A549 (cell line): Measurements from ENCODE around the gene ENTHD1.

Experiments used
- CTCF ChIP-seq: fragments of >200 bp; sonication (Bioruptor Twin); formaldehyde crosslinking; IDR thresholded peaks from 3 replicates; pipeline ENCODE4 v1.5.1; 2016
- FOSL2 ChIP-seq, 2 experiments: fragments of 450-650 bp in 1 of 2; fragments of >200 bp in 1 of 2; sonication (Bioruptor Twin) in 1 of 2; formaldehyde crosslinking; IDR thresholded peaks; 2 replicates each; pipeline versions ENCODE4 v1.5.0 to v1.6.1; 2016 to 2020; ENCODE audit warnings: mild to moderate bottlenecking in 1 of 2, moderate library complexity in 1 of 2
- HDAC2 ChIP-seq: fragments of 200-600 bp; sonication (generic); IDR thresholded peaks from 2 replicates; pipeline ENCODE4 v1.6.1; 2016
- KDM1A ChIP-seq: fragments of 200-600 bp; sonication (generic); IDR thresholded peaks from 2 replicates; pipeline ENCODE4 v1.6.1; 2016; ENCODE audit warnings: low read depth, mild to moderate bottlenecking
- MAX ChIP-seq: IDR thresholded peaks from 2 replicates; pipeline ENCODE4 v1.6.1; 2012
- POLR2A ChIP-seq: IDR thresholded peaks from 2 replicates; pipeline ENCODE4 v1.6.1; 2012; ENCODE audit warnings: mild to moderate bottlenecking, low read length
- RCOR1 ChIP-seq: fragments of 150-350 bp; IDR thresholded peaks from 2 replicates; pipeline ENCODE4 v1.6.1; 2014; ENCODE audit warnings: antibody characterized with exemption, low read length, low read depth

GRCh38 chr22:39728236-39728860 is 165.2 kb downstream of the ENTHD1 start:
- TF ChIP-seq RCOR1 (no peak), KDM1A (no peak), MAX (no peak), CTCF (no peak), POLR2A (no peak), HDAC2 (no peak), FOSL2 (IDR thresholded peaks at IDR 0.05) (no peak), FOSL2 (CRISPR knock-in tag; IDR thresholded peaks at IDR 0.05) (no peak)
